ENCODE data around the gene SMIM36.
"Not testable (repeated sequence)": the region's sequence is repeated elsewhere in the genome, so short reads cannot be mapped to it uniquely, and the experiment has no call there.

Gene SMIM36

DNA sequence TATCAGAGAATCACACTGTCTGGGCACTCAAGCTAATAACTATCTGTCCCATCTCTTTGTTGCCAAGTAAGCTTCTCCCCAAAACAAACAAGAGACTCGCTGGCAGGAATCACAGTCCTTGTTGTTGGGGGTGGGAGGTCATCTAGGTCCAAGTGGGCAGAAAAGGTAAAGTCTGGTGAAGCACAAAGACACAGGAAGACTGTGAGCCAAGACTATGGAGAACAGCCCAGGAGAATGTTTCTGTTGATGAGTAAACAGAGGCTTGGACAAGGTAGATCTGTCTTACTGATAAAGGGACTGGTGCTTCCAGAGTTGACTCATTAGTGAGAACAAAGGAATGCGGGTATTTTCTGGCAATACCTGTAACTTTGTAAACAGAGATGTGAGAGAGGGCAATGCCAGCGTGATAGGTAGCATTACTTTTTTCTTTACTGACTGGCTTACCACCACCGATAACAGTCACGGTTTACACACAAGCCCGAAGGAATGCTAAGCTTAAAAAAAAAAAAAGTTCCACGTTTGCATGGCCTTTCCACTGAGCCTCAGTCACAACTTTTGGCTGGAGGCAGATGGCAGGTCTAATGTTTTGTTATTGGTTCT is 78.1 kb downstream of the SMIM36 start:
- no peak for DNase-seq

DNA sequence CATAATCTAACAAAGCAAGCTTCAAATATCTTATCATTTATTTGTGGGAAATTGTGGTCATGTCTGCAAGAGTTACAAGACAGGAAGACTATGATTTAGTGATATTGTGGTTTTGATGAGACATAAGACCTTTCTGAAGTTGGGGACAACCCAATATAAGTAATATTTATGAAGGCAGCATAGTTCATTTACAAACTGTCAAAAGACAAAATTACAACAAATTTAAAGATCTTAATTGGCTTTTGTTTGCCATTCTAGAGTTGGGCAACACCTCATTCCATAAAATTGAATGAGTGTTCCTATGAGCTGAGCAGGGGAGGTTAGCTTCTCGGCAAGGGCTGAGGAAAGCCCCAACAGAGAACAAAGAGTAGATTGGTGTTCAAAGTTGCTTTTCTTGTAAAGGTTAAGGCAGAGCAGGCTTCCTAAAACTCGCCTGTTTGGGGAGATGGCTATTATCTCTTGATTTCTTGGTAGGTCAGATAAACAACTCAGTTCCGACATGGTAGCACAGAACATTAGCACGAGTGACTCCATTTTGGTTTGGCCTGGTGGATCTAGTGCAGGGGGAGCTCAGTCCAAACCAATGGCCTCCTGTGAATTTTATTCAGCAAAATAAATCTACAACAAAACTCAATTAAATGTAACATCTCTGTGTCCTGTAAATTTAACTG is 78.8 kb downstream of the SMIM36 start:
- DNase-seq: no peak

GRCh38 chr17:55431914-55432313 is 79.3 kb downstream of the SMIM36 start:
- DNase-seq: not testable (repeated sequence)

DNA sequence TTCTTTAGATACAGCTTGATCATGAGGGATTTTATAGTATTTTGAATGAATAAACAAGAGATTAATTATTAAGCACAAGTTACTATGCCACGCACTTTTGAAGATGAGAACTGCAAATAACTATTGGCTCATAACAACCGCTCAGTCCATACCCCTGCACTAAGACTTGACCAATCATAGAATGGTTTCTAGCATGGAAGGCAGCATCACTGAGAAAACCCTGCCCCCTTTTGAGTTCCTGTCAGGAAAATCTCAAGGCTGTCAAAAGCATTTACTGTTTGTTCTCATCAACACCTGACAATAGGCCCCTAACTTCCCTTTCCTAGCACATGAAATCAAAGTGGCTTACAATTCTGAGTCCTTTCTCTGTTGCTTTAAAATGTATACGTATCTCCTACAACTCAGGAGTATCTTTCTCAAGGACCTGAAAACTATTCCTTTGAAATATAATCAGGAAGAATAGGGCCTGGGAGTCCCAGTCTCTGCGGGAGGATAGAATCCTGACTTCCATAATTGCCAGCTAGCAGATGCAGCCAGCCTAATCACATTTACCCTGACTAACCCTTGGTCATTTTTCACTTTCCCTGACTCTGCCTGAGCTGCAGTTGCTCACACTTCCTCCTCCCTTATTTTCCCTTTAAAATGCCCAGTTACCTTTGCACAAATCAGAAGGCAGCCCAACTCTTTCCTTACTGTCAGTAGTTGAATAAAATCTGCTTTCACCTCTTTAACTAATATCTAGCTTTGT is 80.5 kb downstream of the SMIM36 start:
- DNase-seq: no peak

GRCh38 chr17:55427587-55427882 is 83.7 kb downstream of the SMIM36 start:
- DNase-seq: no peak

- no peak for DNase-seq
These were observed 84.2 kb downstream of the SMIM36 start for GRCh38 chr17:55426851-55427586.

DNA sequence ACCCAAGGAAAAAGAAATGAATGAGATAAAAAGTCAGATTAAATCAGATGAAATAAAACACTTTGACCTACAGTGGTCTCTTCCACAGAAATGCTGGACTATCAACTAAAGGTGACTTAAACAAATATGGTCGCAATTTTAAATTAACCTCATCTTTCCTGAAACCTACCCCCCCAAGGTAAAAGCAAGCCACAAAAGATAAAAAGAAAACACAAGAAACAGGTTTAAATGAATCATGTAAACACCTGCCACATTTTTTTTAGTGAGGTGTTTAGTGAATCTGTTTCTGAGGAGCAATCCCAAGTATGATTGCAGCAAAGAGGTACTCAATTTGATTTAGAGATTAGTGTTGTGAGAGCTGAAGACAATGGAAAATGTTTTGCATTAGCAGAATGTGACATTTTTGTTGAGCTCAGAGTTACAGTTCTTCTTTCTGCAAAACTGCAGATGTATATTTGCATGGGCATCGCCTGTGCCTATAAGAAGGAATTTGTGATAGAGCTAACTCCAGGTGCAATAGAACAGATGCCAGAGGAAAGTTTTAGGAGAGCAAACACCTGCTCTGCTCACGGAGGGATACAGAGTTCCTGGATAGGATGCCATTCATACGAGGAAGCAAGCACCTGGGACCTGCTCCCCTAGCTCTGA is 86.2 kb downstream of the SMIM36 start:
- no peak for DNase-seq

DNA sequence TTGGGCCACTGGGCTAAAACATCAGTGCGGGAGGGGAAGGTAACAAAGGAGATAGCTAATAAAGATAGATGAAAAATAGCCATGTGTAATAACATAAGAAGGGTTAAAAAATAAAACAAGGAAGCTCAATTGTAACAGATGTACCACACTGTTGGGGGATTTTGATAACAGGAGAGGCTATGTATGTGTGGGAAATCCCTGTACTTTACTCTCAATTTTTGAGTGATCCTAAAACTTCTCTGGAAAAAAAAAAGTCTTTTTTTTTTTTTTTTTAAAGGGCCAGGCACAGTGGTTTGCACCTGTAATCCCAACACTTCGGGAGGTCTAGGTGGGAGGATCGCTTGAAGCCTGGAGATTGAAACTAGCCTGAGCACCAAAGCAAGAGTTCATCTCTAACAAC is 87.7 kb downstream of the SMIM36 start:
- no peak for DNase-seq

- not testable (repeated sequence) for DNase-seq
These were observed 88.5 kb downstream of the SMIM36 start for GRCh38 chr17:55422828-55423164.

GRCh38 chr17:55421179-55421934 is 89.9 kb downstream of the SMIM36 start, which contains the start of gene MMD:
Gene MMD (minus strand): TSS chr17:55421835. CDS start chr17:55421695, 140 bp downstream.
- DNase-seq: no peak

DNA sequence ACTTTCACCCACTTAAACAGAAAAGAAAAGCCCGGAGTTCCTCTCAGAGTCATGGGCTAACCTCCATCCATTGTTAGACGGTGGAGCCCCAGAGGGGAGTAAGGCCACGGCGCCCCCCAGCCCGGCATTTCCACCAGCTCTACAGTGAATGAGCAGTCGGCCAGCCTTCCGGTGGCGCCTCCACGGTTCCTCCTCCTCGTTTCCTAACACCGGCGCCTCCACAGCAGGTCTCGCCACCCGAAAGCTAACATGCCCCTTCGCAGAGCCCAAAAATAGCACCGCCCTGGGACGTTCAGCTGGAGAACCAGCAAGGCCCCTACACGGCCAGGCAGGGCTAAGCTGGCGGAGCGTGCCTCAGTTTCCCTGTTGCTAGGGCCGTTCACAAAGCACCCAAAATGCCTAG is 90.5 kb downstream of the SMIM36 start:
- DNase-seq: no peak

- no peak for DNase-seq
These were observed 91.0 kb downstream of the SMIM36 start for GRCh38 chr17:55420067-55420775.

- no peak for DNase-seq
These were observed 92.6 kb downstream of the SMIM36 start for GRCh38 chr17:55418369-55419268.

GRCh38 chr17:55417411-55418268 is 93.6 kb downstream of the SMIM36 start:
- DNase-seq: no peak

DNA sequence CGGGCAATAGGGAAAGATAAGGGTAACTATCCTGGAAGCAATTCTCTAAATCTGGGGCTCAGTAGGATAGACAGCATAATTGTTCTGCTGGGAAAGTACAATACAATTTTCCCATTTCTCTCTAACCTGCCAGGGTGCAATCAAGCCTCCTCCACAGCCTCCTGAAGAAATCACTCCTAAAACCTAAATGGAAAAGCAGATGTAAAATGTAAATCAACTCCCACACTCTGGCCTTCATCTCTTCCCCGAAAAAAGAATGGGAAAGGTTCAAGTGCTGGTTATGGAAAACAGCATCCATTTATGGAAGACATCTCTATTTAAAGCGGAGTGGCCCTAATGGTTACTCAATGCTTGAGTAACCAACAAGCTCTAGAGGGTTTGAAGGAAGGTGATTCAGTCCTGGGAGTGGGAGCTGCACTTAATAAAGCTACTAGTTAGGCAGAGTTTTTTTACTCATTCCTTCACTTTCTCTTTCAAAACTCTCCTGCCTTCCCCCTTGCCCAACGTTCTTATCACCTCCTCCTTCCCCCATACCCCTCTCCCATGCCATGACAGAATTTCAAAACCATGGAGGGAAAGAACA is 94.7 kb downstream of the SMIM36 start:
- DNase-seq: no peak

- DNase-seq: no peak
These were observed 95.3 kb downstream of the SMIM36 start for GRCh38 chr17:55416000-55416399.

GRCh38 chr17:55414983-55415382 is 96.3 kb downstream of the SMIM36 start:
- no peak for DNase-seq

- no peak for DNase-seq
These were observed 97.3 kb downstream of the SMIM36 start for GRCh38 chr17:55413825-55414489.

- no peak for DNase-seq
These were observed 99.8 kb downstream of the SMIM36 start for GRCh38 chr17:55411463-55411855.
